GM12872 (cell line): ENCODE data around the gene GLUD1.

Source experiments
- TF ChIP-seq, protein P1 (sequence below): IDR thresholded peaks from 3 replicates; pipeline ENCODE4 v1.5.1; 2011; ENCODE audit warnings: low read depth, mild to moderate bottlenecking, low read length, moderate library complexity; ENCODE audit not compliant: insufficient read depth

Gene GLUD1

GRCh38 chr10:87092376-87092860 is 2.2 kb downstream of the GLUD1 start:
- TF ChIP-seq, protein P1, sequence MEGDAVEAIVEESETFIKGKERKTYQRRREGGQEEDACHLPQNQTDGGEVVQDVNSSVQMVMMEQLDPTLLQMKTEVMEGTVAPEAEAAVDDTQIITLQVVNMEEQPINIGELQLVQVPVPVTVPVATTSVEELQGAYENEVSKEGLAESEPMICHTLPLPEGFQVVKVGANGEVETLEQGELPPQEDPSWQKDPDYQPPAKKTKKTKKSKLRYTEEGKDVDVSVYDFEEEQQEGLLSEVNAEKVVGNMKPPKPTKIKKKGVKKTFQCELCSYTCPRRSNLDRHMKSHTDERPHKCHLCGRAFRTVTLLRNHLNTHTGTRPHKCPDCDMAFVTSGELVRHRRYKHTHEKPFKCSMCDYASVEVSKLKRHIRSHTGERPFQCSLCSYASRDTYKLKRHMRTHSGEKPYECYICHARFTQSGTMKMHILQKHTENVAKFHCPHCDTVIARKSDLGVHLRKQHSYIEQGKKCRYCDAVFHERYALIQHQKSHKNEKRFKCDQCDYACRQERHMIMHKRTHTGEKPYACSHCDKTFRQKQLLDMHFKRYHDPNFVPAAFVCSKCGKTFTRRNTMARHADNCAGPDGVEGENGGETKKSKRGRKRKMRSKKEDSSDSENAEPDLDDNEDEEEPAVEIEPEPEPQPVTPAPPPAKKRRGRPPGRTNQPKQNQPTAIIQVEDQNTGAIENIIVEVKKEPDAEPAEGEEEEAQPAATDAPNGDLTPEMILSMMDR, result no peak

DNA sequence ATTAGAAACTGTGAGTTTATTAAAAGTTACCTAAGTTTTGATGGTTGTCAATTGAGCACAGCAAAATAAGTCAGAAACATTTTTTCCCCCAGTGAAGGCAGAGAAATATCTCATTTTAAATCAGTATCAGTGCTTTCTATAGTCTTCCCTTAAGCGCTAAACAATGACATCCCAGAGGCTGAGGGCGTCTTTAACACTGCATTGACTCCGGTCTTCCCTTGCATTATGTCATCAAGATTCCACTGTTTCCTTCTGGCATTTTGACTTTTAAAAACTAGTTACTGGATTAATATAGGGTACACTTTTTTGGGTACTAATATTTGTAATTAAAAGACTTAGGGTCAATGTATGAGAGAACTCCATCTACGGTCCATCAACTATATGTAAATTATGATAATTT is 3.9 kb downstream of the GLUD1 start:
- TF ChIP-seq, protein P1, result no peak

GRCh38 chr10:87089746-87090145 is 4.9 kb downstream of the GLUD1 start:
- TF ChIP-seq, protein P1, result no peak

GRCh38 chr10:87085537-87085936 is 9.1 kb downstream of the GLUD1 start:
- TF ChIP-seq, protein P1, result no peak

DNA sequence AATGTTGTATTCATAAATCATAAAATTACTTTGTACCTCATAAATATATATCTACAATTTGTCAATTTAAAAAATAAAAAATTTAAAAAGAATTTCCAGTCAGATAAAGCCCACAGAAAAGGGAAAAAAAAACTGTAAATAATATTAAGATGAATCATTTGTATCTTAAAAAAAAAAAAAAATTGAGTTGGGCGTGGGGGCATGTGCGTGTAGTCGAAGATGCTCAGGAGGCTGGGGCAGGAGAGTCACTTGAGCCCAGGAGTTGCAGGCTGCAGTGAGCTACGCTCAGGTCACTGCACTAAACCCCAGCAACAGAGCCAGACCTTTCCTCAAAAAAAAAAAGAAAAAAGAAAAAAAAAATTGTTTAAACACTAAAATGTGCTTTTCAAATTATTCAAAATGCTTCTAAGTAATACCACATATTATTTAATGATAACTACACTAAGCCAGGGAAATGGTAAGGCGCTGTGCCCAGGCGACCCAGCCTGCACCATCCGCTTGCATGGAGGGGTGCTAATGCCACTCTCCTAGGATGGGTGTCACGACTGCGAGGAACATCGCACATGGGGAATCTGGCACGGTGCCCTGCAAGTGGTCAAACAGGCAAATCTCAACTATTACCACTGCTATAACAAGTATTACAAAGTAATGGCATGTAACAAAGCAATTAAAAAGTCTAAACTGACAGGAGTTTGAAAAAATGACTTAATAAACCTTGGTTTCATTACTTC is 15.4 kb downstream of the GLUD1 start:
- TF ChIP-seq, protein P1, result no peak

DNA sequence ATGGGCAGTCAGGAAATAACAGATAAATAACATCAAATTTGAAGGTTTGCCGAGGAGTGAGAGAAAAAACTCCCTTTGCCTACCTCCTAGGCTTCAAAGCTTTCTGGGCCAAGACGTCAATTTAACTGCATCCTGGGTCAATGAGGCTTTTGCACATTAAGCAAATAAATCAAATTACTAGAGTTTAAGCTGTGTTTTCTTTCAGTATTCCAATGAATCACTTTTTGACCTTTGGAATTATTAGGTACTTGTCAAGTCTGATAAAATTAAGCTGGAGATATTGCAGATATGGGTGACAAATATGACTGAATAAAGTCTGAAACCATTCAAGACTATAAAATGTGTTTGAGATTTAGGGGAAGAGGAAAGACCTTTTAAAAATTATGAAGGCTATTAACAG is 22.2 kb downstream of the GLUD1 start:
- TF ChIP-seq, protein P1, result no peak

GRCh38 chr10:87068281-87068680 is 26.4 kb downstream of the GLUD1 start:
- TF ChIP-seq, protein P1, result no peak
